Measurements from ENCODE around the gene SUGCT. TPM values are rescaled to one million over a fixed set of nuclear protein-coding genes. Genes with fewer than 3 reads are reported as not detected.
"Not testable (repeated sequence)": the region's sequence is repeated elsewhere in the genome, so short reads cannot be mapped to it uniquely, and the experiment has no call there.

SUGCT gene
- total RNA-seq, 1 experiment from 2014 or later: 14.4 TPM

- DNase-seq (ENCODE audit: low read depth, low spot score): no peak
- in situ Hi-C loops (cut with HindIII; ENCODE audit: low pct_unique_long_range_greater_than_20kb, low sequenced_read_pairs): loop anchor here (25.0 kb wide), 1 partner anchor 284 kb away; no protein-coding TSS in a partner anchor
These were observed 486.8 kb downstream of the SUGCT start for GRCh38 chr7:40621592-40621998.

- DNase-seq (ENCODE audit: low read depth, low spot score): no peak
- in situ Hi-C loops (cut with HindIII; ENCODE audit: low pct_unique_long_range_greater_than_20kb, low sequenced_read_pairs): loop anchor here (25.0 kb wide), 1 partner anchor 286 kb away; no protein-coding TSS in a partner anchor
These were observed 488.2 kb downstream of the SUGCT start for GRCh38 chr7:40622941-40623501.

GRCh38 chr7:40623863-40624262 lies 489.1 kb downstream of the SUGCT start:
- DNase-seq (ENCODE audit: low read depth, low spot score): no peak
- in situ Hi-C loops (cut with HindIII; ENCODE audit: low pct_unique_long_range_greater_than_20kb, low sequenced_read_pairs): loop anchor here (25.0 kb wide), 1 partner anchor 287 kb away; no protein-coding TSS in a partner anchor

- in situ Hi-C loops (cut with HindIII; ENCODE audit: low pct_unique_long_range_greater_than_20kb, low sequenced_read_pairs): not testable (repeated sequence)
These were observed 492.6 kb downstream of the SUGCT start for GRCh38 chr7:40627361-40627760.

GRCh38 chr7:40629891-40630290 lies 495.1 kb downstream of the SUGCT start:
- DNase-seq (ENCODE audit: low read depth, low spot score): no peak
- in situ Hi-C loops (cut with HindIII; ENCODE audit: low pct_unique_long_range_greater_than_20kb, low sequenced_read_pairs): no loop called here

More at GRCh38 chr7:40627361-40627760, 492.6 kb downstream of the SUGCT start:
- not testable (repeated sequence) for DNase-seq (ENCODE audit: low read depth, low spot score)

GRCh38 chr7:40634118-40634517 lies 499.3 kb downstream of the SUGCT start:
- in situ Hi-C loops (cut with HindIII; ENCODE audit: low pct_unique_long_range_greater_than_20kb, low sequenced_read_pairs): no loop called here
- DNase-seq (ENCODE audit: low read depth, low spot score): no peak

- no peak for DNase-seq (ENCODE audit: low read depth, low spot score)
- in situ Hi-C loops (cut with HindIII; ENCODE audit: low pct_unique_long_range_greater_than_20kb, low sequenced_read_pairs): no loop called here
These were observed 503.9 kb downstream of the SUGCT start for GRCh38 chr7:40638545-40639320.

- DNase-seq (ENCODE audit: low read depth, low spot score): no peak
- in situ Hi-C loops (cut with HindIII; ENCODE audit: low pct_unique_long_range_greater_than_20kb, low sequenced_read_pairs): no loop called here
These were observed 505.8 kb downstream of the SUGCT start for GRCh38 chr7:40640566-40640965.

- no peak for DNase-seq (ENCODE audit: low read depth, low spot score)
- in situ Hi-C loops (cut with HindIII; ENCODE audit: low pct_unique_long_range_greater_than_20kb, low sequenced_read_pairs): no loop called here
These were observed 506.9 kb downstream of the SUGCT start for GRCh38 chr7:40641701-40642100.

- in situ Hi-C loops (cut with HindIII; ENCODE audit: low pct_unique_long_range_greater_than_20kb, low sequenced_read_pairs): no loop called here
- DNase-seq (ENCODE audit: low read depth, low spot score): no peak
These were observed 508.9 kb downstream of the SUGCT start for GRCh38 chr7:40643664-40644063.

GRCh38 chr7:40644454-40645188 lies 509.8 kb downstream of the SUGCT start:
- in situ Hi-C loops (cut with HindIII; ENCODE audit: low pct_unique_long_range_greater_than_20kb, low sequenced_read_pairs): no loop called here
- no peak for DNase-seq (ENCODE audit: low read depth, low spot score)

GRCh38 chr7:40645197-40645596 lies 510.4 kb downstream of the SUGCT start:
- in situ Hi-C loops (cut with HindIII; ENCODE audit: low pct_unique_long_range_greater_than_20kb, low sequenced_read_pairs): no loop called here
- no peak for DNase-seq (ENCODE audit: low read depth, low spot score)

GRCh38 chr7:40646717-40647116 lies 511.9 kb downstream of the SUGCT start:
- DNase-seq (ENCODE audit: low read depth, low spot score): no peak
- in situ Hi-C loops (cut with HindIII; ENCODE audit: low pct_unique_long_range_greater_than_20kb, low sequenced_read_pairs): no loop called here

- DNase-seq (ENCODE audit: low read depth, low spot score): no peak
- in situ Hi-C loops (cut with HindIII; ENCODE audit: low pct_unique_long_range_greater_than_20kb, low sequenced_read_pairs): no loop called here
These were observed 512.9 kb downstream of the SUGCT start for GRCh38 chr7:40647719-40648118.

GRCh38 chr7:40649247-40649646 lies 514.4 kb downstream of the SUGCT start:
- in situ Hi-C loops (cut with HindIII; ENCODE audit: low pct_unique_long_range_greater_than_20kb, low sequenced_read_pairs): no loop called here

GRCh38 chr7:40650903-40651302 lies 516.1 kb downstream of the SUGCT start:
- in situ Hi-C loops (cut with HindIII; ENCODE audit: low pct_unique_long_range_greater_than_20kb, low sequenced_read_pairs); DNase-seq (ENCODE audit: low read depth, low spot score): not testable (repeated sequence)

More at GRCh38 chr7:40649247-40649646, 514.4 kb downstream of the SUGCT start:
- no peak for DNase-seq (ENCODE audit: low read depth, low spot score)

GRCh38 chr7:40654171-40654570 lies 519.4 kb downstream of the SUGCT start:
- in situ Hi-C loops (cut with HindIII; ENCODE audit: low pct_unique_long_range_greater_than_20kb, low sequenced_read_pairs): no loop called here
- no peak for DNase-seq (ENCODE audit: low read depth, low spot score)

GRCh38 chr7:40655426-40655825 lies 520.6 kb downstream of the SUGCT start:
- no peak for DNase-seq (ENCODE audit: low read depth, low spot score)
- in situ Hi-C loops (cut with HindIII; ENCODE audit: low pct_unique_long_range_greater_than_20kb, low sequenced_read_pairs): no loop called here
